Stimulated activated CD8-positive, alpha-beta memory T cell treated with anti-CD3 and anti-CD28 coated beads, Interleukin-7, amount 100 ng/mL, for 4 hours (primary cell): ENCODE data around the gene PCDHB10.
"Not testable (repeated sequence)": the region's sequence is repeated elsewhere in the genome, so short reads cannot be mapped to it uniquely, and the experiment has no call there.

Experiments
- DNase-seq, 2 donors: peaks; one replicate each; pipeline ENCODE4 v3.0.0-alpha.2; 2020; ENCODE audit warnings: low read depth in 2 of 2

Gene PCDHB10

GRCh38 chr5:141192110-141192725, at the start of gene PCDHB10:
Gene PCDHB10 (plus strand): TSS chr5:141192353. CDS start chr5:141192553, 200 bp downstream.
- DNase-seq, result no peak

GRCh38 chr5:141149812-141150211, 42.3 kb upstream of the PCDHB10 start, which contains the start of gene PCDHB6:
Gene PCDHB6 (plus strand): TSS chr5:141150057. CDS start chr5:141150258, 201 bp downstream.
- no peak for DNase-seq

- DNase-seq, result no peak
These were observed 41.7 kb upstream of the PCDHB10 start for GRCh38 chr5:141150224-141150992.

- no peak for DNase-seq
These were observed 41.2 kb upstream of the PCDHB10 start for GRCh38 chr5:141150993-141151325.

GRCh38 chr5:141151632-141152031, 40.5 kb upstream of the PCDHB10 start:
- not testable (repeated sequence) for DNase-seq

GRCh38 chr5:141152096-141152495, 40.1 kb upstream of the PCDHB10 start:
- not testable (repeated sequence) for DNase-seq

- DNase-seq, result no peak
These were observed 36.4 kb upstream of the PCDHB10 start for GRCh38 chr5:141155540-141156374.

- not testable (repeated sequence) for DNase-seq
These were observed 34.8 kb upstream of the PCDHB10 start for GRCh38 chr5:141157356-141157755.

GRCh38 chr5:141157901-141158300, 34.3 kb upstream of the PCDHB10 start:
- DNase-seq, result not testable (repeated sequence)

- DNase-seq, result no peak
These were observed 19.6 kb upstream of the PCDHB10 start, which contains the start of gene PCDHB7 for GRCh38 chr5:141172381-141173204. Gene PCDHB7 (plus strand): TSS chr5:141172644. CDS start chr5:141172836, 192 bp downstream.

GRCh38 chr5:141174291-141175104, 17.7 kb upstream of the PCDHB10 start:
- not testable (repeated sequence) for DNase-seq

GRCh38 chr5:141175933-141176332, 16.2 kb upstream of the PCDHB10 start:
- DNase-seq, result no peak

GRCh38 chr5:141177577-141178191, 14.5 kb upstream of the PCDHB10 start, which contains the start of gene PCDHB8:
Gene PCDHB8 (plus strand): TSS chr5:141177790. CDS start chr5:141178035, 245 bp downstream.
- DNase-seq, result not testable (repeated sequence)

GRCh38 chr5:141179371-141179770, 12.8 kb upstream of the PCDHB10 start:
- DNase-seq, result not testable (repeated sequence)

- DNase-seq, result not testable (repeated sequence)
These were observed 12.3 kb upstream of the PCDHB10 start for GRCh38 chr5:141179876-141180275.

GRCh38 chr5:141180313-141180712, 11.8 kb upstream of the PCDHB10 start:
- no peak for DNase-seq

GRCh38 chr5:141182248-141182647, 9.9 kb upstream of the PCDHB10 start, which contains the start of gene PCDHB16:
Gene PCDHB16 (plus strand): TSS chr5:141182387. CDS start chr5:141182560, 173 bp downstream.
- DNase-seq, result no peak

GRCh38 chr5:141184117-141184855, 7.9 kb upstream of the PCDHB10 start:
- not testable (repeated sequence) for DNase-seq
